A549 (cell line): ENCODE results near the gene SEMA6B. TPM values are rescaled to one million over a fixed set of nuclear protein-coding genes. Genes with fewer than 3 reads are reported as not detected.
A peak's percentile ranks its signal among the peaks of the same experiment; 100 is the strongest.

ENCODE experiments used
- ATAC-seq, 2 experiments: fragments of 200-7000 bp in 1 of 2; fragments of >200 bp in 1 of 2; cut with Nextera tagmentation in 1 of 2; cut with Tn5 transposase in 1 of 2; 3 replicates each; pipeline versions ENCODE4 v1.8.0 to v1.9.1; 2018 to 2020; ENCODE audit warnings: mild to moderate bottlenecking in 1 of 2, moderate library complexity in 1 of 2
- CTCF ChIA-PET: fragments of 300-600 bp; sonication (Branson Sonifier 250); formaldehyde crosslinking; extraction: SDS; loops from one replicate; lab custom pipeline; 2021; ENCODE audit warnings: antibody characterized with exemption, inconsistent platforms; lab: Yijun Ruan, JAX
- POLR2A ChIA-PET: fragments of 350-600 bp; formaldehyde crosslinking; extraction: SDS; loops from one replicate; lab custom pipeline; 2021; ENCODE audit warnings: antibody characterized with exemption, inconsistent platforms; lab: Yijun Ruan, JAX
- DNase-seq, 2 experiments: peaks; one replicate each; pipeline versions ENCODE4 v3.0.0 to v3.0.0-alpha.2; 2011 to 2016; ENCODE audit warnings: low read depth in 1 of 2, low spot score in 1 of 2
- FAIRE-seq: peaks from 2 replicates; lab custom pipeline; 2011; peaks lifted over from hg19 to GRCh38; lab: Jason Lieb, UNC
- H3K27ac ChIP-seq, 2 experiments: fragments of >200 bp; sonication (Bioruptor Twin); formaldehyde crosslinking; 3 replicates each; pipeline ENCODE4 v1.5.1; 2016 to 2017
- H3K4me1 ChIP-seq: fragments of >200 bp; sonication (Bioruptor Twin); formaldehyde crosslinking; 3 replicates; pipeline ENCODE4 v1.6.1; 2016
- H3K4me2 ChIP-seq: fragments of >200 bp; sonication (Bioruptor Twin); formaldehyde crosslinking; 3 replicates; pipeline ENCODE4 v1.6.1; 2016
- H3K4me3 ChIP-seq: fragments of >200 bp; sonication (Bioruptor Twin); formaldehyde crosslinking; 3 replicates; pipeline ENCODE4 v1.5.1; 2016
- H3K9me3 ChIP-seq: fragments of >200 bp; sonication (Bioruptor Twin); formaldehyde crosslinking; 3 replicates; pipeline ENCODE4 v1.6.1; 2016
- CEBPB ChIP-seq, 2 experiments: fragments of >200 bp in 1 of 2; sonication (Bioruptor Twin) in 1 of 2; formaldehyde crosslinking in 1 of 2; IDR thresholded peaks; 2 replicates each; pipeline ENCODE4 v1.6.1; 2012 to 2016
- CHD2 ChIP-seq: fragments of 150-350 bp; IDR thresholded peaks from 2 replicates; pipeline ENCODE4 v1.6.1; 2014; ENCODE audit warnings: low read length; ENCODE audit not compliant: partially characterized antibody
- EP300 ChIP-seq, 2 experiments: fragments of >200 bp; sonication (Bioruptor Twin); formaldehyde crosslinking; IDR thresholded peaks; 2 replicates in 1 of 2; 3 replicates in 1 of 2; pipeline ENCODE4 v1.6.1; 2016 to 2017
- FOSB ChIP-seq: fragments of 250-450 bp; sonication (Bioruptor Pico); IDR thresholded peaks from 2 replicates; pipeline ENCODE4 v1.5.0; 2020; ENCODE audit warnings: mild to moderate bottlenecking, moderate library complexity
- FOSL2 ChIP-seq, 2 experiments: fragments of 450-650 bp in 1 of 2; fragments of >200 bp in 1 of 2; sonication (Bioruptor Twin) in 1 of 2; formaldehyde crosslinking; IDR thresholded peaks; 2 replicates each; pipeline versions ENCODE4 v1.5.0 to v1.6.1; 2016 to 2020; ENCODE audit warnings: mild to moderate bottlenecking in 1 of 2, moderate library complexity in 1 of 2
- GATA3 ChIP-seq: IDR thresholded peaks from 2 replicates; pipeline ENCODE4 v1.6.1; 2012; ENCODE audit warnings: borderline replicate concordance
- HDAC2 ChIP-seq: fragments of 200-600 bp; sonication (generic); IDR thresholded peaks from 2 replicates; pipeline ENCODE4 v1.6.1; 2016
- HEYL ChIP-seq: fragments of 250-450 bp; sonication (Bioruptor Pico); IDR thresholded peaks from 2 replicates; pipeline ENCODE4 v1.8.0; 2021; ENCODE audit warnings: mild to moderate bottlenecking, moderate library complexity
- HOXB5 ChIP-seq: fragments of 250-450 bp; sonication (Bioruptor Pico); IDR thresholded peaks from 2 replicates; pipeline ENCODE4 v1.5.0; 2020; ENCODE audit warnings: mild to moderate bottlenecking, moderate library complexity
- JUN ChIP-seq, 2 experiments: fragments of >200 bp; sonication (Bioruptor Twin); formaldehyde crosslinking; IDR thresholded peaks; 2 replicates in 1 of 2; 3 replicates in 1 of 2; pipeline ENCODE4 v1.6.1; 2016 to 2017
- JUNB ChIP-seq: fragments of >200 bp; sonication (Bioruptor Twin); formaldehyde crosslinking; IDR thresholded peaks from 2 replicates; pipeline ENCODE4 v1.6.1; 2016
- KDM1A ChIP-seq: fragments of 200-600 bp; sonication (generic); IDR thresholded peaks from 2 replicates; pipeline ENCODE4 v1.6.1; 2016; ENCODE audit warnings: low read depth, mild to moderate bottlenecking
- KDM5A ChIP-seq: fragments of 200-600 bp; sonication (generic); IDR thresholded peaks from 2 replicates; pipeline ENCODE4 v1.6.1; 2016; ENCODE audit warnings: antibody characterized with exemption, mild to moderate bottlenecking
- MAFK ChIP-seq: fragments of 450-650 bp; IDR thresholded peaks from 2 replicates; pipeline ENCODE4 v1.6.1; 2014; ENCODE audit not compliant: partially characterized antibody
- MAX ChIP-seq: IDR thresholded peaks from 2 replicates; pipeline ENCODE4 v1.6.1; 2012
- NR3C1 ChIP-seq: fragments of >200 bp; sonication (Bioruptor Twin); formaldehyde crosslinking; IDR thresholded peaks from 3 replicates; pipeline ENCODE4 v1.6.1; 2017
- PBX3 ChIP-seq: IDR thresholded peaks from 2 replicates; pipeline ENCODE4 v1.6.1; 2012
- POLR2A ChIP-seq: IDR thresholded peaks from 2 replicates; pipeline ENCODE4 v1.6.1; 2012; ENCODE audit warnings: mild to moderate bottlenecking, low read length
- RAD21 ChIP-seq, 2 experiments: fragments of >200 bp in 1 of 2; sonication (Bioruptor Twin) in 1 of 2; formaldehyde crosslinking in 1 of 2; IDR thresholded peaks in 1 of 2; conservative IDR thresholded peaks in 1 of 2; 2 replicates in 1 of 2; 3 replicates in 1 of 2; pipeline ENCODE4 v1.6.1; 2012 to 2018; ENCODE audit warnings: inconsistent platforms in 1 of 2
- RNF2 ChIP-seq: fragments of 200-600 bp; sonication (generic); IDR thresholded peaks from 2 replicates; pipeline ENCODE4 v1.6.1; 2016; ENCODE audit warnings: low read depth, mild to moderate bottlenecking, antibody characterized with exemption, moderate library complexity, borderline replicate concordance
- SREBF2 ChIP-seq: fragments of 450-650 bp; IDR thresholded peaks from 2 replicates; pipeline ENCODE4 v1.6.1; 2014; ENCODE audit warnings: mild to moderate bottlenecking, moderate library complexity
- TFCP2L1 ChIP-seq: fragments of 250-450 bp; sonication (Bioruptor Pico); IDR thresholded peaks from 2 replicates; pipeline ENCODE4 v1.5.0; 2021; ENCODE audit warnings: mild to moderate bottlenecking
- USF2 ChIP-seq: fragments of 450-650 bp; IDR thresholded peaks from 2 replicates; pipeline ENCODE4 v1.6.1; 2014; ENCODE audit warnings: antibody characterized with exemption
- ZC3H11A ChIP-seq: fragments of 450-650 bp; IDR thresholded peaks from 2 replicates; pipeline ENCODE4 v1.6.1; 2014; ENCODE audit warnings: antibody characterized with exemption, mild to moderate bottlenecking
- ZFP36 ChIP-seq: fragments of 450-650 bp; IDR thresholded peaks from 2 replicates; pipeline ENCODE4 v1.6.1; 2014; ENCODE audit warnings: borderline replicate concordance; ENCODE audit not compliant: partially characterized antibody
- ZNF302 ChIP-seq: fragments of 250-450 bp; sonication (Bioruptor Pico); IDR thresholded peaks from 2 replicates; pipeline ENCODE4 v1.9.0; 2021; ENCODE audit warnings: inconsistent platforms, mild to moderate bottlenecking, moderate library complexity
- WGBS: methylation state at CpG from one replicate; pipeline ENCODE4 v1.1.6; 2017; ENCODE audit errors: missing lambda C conversion rate; 5-methylcytosine and 5-hydroxymethylcytosine counted together
- polyA plus RNA-seq, 4 experiments: library from polyadenylated mRNA; depleted of rRNA in 3 of 4; stranded (reverse); fragments of >200 nt; fragmentation: RNase III in 1 of 4; extraction: RNeasy Plus Mini Kit Qiagen cat#74134 plus additional on column Dnase treatment in 1 of 4; gene quantifications; 2 replicates in 3 of 4; 3 replicates in 1 of 4; pipeline ENCODE4 v1.2.3, GENCODE V29; 2011 to 2017
- TF ChIP-seq, protein P1 (sequence below): IDR thresholded peaks from 2 replicates; pipeline ENCODE4 v1.6.1; 2012; ENCODE audit warnings: low read depth, borderline replicate concordance
- TF ChIP-seq, protein P2 (sequence below): fragments of 250-450 bp; sonication (Bioruptor Pico); IDR thresholded peaks from 2 replicates; pipeline ENCODE4 v1.5.0; 2020; ENCODE audit warnings: low read depth, mild to moderate bottlenecking, moderate library complexity

SEMA6B gene
- polyA plus RNA-seq, 2 of the 4 experiments (the other 2 are of a cell fraction): 5.7 to 9.0 TPM

DNA sequence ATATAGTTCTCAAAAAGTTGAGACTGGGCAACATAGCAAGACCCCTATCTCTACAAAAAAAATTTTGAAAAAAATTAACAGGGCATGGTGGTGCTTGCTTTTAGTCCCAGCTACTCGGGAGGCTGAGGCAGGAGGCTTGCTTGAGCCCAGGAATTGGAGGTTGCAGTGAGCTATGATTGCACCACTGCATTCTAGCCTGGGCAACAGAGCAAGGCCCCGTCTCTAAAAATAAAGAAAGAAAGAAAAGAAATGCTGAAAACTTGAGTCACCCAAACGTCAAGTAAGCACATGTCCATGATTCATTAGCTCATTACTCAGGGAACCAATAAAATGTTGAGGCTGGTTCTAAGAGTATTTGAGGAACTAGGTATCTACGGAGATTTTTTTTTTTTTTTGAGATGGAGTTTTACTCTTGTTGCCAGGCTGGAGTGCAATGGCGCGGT, 33.9 kb upstream of the SEMA6B start:
- H3K27ac ChIP-seq: no peak overlapping the region; a peak in 1 of 6 replicates
- FAIRE-seq (no peak), ATAC-seq (no peak; a peak in 1 of 6 replicates), DNase-seq (no peak)
- no peaks in the 10 kb centered on the region for H3K9me3 ChIP-seq
- POLR2A ChIA-PET: no interaction called here
- H3K4me1 ChIP-seq: peaks cover 3% of the 10 kb centered on the region; the same call in 1 of the 3 replicates
- no peak overlapping the region for H3K4me3 ChIP-seq
- CTCF ChIA-PET: interaction anchor here (0.6 to 11.7 kb wide), 8 partner anchors 9 to 495 kb away, joined by 3 to 97 read pairs (median 4); no protein-coding TSS in a partner anchor
- H3K4me2 ChIP-seq: no peak overlapping the region
- WGBS: 48% methylated on average over 6 of the region's 6 CpGs
- TF ChIP-seq EP300 (IDR thresholded peaks at IDR 0.05) (no peak), HOXB5 (CRISPR knock-in tag) (peak; percentile 32; the same call in 1 of the 2 replicates), FOSL2 (IDR thresholded peaks at IDR 0.05) (no peak), FOSL2 (CRISPR knock-in tag; IDR thresholded peaks at IDR 0.05) (peak; percentile 42), RNF2 (no peak)

DNA sequence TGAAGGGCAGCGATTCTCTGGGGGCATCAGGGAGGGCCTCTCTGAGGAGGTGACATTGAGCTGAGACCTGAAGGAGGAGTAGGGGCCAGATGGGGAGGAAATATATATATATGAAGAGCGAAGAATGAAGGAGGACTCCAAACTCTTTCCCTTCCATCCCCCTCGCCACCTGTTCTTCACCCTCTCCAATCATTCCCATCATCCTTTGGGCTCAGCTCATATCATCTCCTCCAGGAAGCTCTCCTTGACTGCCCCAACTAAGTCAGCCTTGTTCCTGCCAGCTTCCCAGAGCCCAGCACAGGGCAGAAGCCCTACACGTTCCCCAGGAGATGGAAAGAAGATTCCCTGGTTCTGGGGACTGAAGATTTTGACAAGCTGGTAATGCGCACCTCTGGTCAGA, 33.0 kb upstream of the SEMA6B start:
- ChIA-PET POLR2A (interaction anchor here (0.6 kb wide), 1 partner anchor 28 kb away, joined by 5 read pairs; no protein-coding TSS in a partner anchor), CTCF (interaction anchor here (0.8 to 11.7 kb wide), 11 partner anchors 8 to 121 kb away, joined by 3 to 97 read pairs (median 3); no protein-coding TSS in a partner anchor)
- Histone ChIP-seq H3K4me3 (no peak overlapping the region), H3K4me2 (no peak overlapping the region), H3K4me1 (peaks cover 2% of the 10 kb centered on the region; the same call in 1 of the 3 replicates), H3K9me3 (no peaks in the 10 kb centered on the region), H3K27ac (peak overlapping the region in 1 of 2 experiments; percentile 58; a peak in 2 of 6 replicates)
- ATAC-seq (no peak), FAIRE-seq (no peak), DNase-seq (no peak)
- TF ChIP-seq EP300 (IDR thresholded peaks at IDR 0.05): no peak
- peak; percentile 81 for TF ChIP-seq ZFP36
- TF ChIP-seq HEYL (CRISPR knock-in tag): no peak
- TF ChIP-seq CHD2: no peak
- TF ChIP-seq, protein P1, sequence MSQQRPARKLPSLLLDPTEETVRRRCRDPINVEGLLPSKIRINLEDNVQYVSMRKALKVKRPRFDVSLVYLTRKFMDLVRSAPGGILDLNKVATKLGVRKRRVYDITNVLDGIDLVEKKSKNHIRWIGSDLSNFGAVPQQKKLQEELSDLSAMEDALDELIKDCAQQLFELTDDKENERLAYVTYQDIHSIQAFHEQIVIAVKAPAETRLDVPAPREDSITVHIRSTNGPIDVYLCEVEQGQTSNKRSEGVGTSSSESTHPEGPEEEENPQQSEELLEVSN: no peak
- WGBS: 66% methylated on average over 5 of the region's 5 CpGs

DNA sequence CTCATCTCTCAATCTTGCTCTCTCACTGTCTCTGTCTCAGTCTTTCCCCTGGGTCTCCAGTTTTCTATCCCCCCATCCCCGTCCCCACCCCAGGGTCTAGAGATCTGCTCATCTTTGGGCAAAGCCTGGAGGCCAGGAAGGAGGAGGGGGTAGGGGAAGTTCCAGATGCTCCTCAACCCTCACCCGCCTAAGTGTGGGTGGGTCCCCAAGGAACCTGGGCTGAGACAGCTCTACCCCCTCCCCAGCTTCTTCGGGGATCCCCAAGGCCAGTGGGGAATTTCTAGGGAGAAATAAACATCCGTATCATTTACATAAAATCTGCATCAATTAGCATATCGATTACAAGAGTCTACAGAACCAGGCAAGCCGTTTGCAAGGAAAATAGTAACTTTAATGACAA, 31.8 kb upstream of the SEMA6B start:
- FAIRE-seq (no peak), DNase-seq (no peak), ATAC-seq (no peak)
- ChIA-PET POLR2A (no interaction called here), CTCF (interaction anchor here (0.9 to 11.7 kb wide), 5 partner anchors 14 to 122 kb away, joined by 3 to 97 read pairs (median 3); no protein-coding TSS in a partner anchor)
- H3K4me3 ChIP-seq: no peak overlapping the region
- H3K4me1 ChIP-seq: no peaks in the 10 kb centered on the region
- no peak overlapping the region for H3K27ac ChIP-seq
- no peak for TF ChIP-seq NR3C1
- TF ChIP-seq POLR2A: no peak
- no peak for TF ChIP-seq GATA3
- no peak overlapping the region for H3K4me2 ChIP-seq
- no peaks in the 10 kb centered on the region for H3K9me3 ChIP-seq
- 39% methylated on average over 5 of the region's 6 CpGs for WGBS

GRCh38 chr19:4590559-4590958, 31.1 kb upstream of the SEMA6B start:
- CTCF ChIA-PET: interaction anchor here (2.1 to 11.7 kb wide), 4 partner anchors 13 to 47 kb away, joined by 10 to 97 read pairs (median 21); no protein-coding TSS in a partner anchor
- TF ChIP-seq USF2 (no peak), JUNB (no peak), FOSB (CRISPR knock-in tag) (no peak), HDAC2 (no peak), ZC3H11A (no peak), ZNF302 (CRISPR knock-in tag) (no peak), KDM5A (no peak), PBX3 (no peak), KDM1A (no peak), MAX (no peak), CEBPB (IDR thresholded peaks at IDR 0.05) (no peak), SREBF2 (no peak), JUN (IDR thresholded peaks at IDR 0.05) (no peak), EP300 (IDR thresholded peaks at IDR 0.05) (no peak), RAD21 (conservative IDR thresholded peaks at IDR 0.05 in 1 of 2, IDR thresholded peaks at IDR 0.05 in 1 of 2) (no peak), MAFK (no peak), TFCP2L1 (no peak), POLR2A (no peak)
- TF ChIP-seq, protein P2, sequence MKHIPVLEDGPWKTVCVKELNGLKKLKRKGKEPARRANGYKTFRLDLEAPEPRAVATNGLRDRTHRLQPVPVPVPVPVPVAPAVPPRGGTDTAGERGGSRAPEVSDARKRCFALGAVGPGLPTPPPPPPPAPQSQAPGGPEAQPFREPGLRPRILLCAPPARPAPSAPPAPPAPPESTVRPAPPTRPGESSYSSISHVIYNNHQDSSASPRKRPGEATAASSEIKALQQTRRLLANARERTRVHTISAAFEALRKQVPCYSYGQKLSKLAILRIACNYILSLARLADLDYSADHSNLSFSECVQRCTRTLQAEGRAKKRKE (CRISPR knock-in tag): no peak
- Histone ChIP-seq H3K4me3 (no peak overlapping the region), H3K4me2 (no peak overlapping the region), H3K27ac (no peak overlapping the region), H3K9me3 (no peaks in the 10 kb centered on the region), H3K4me1 (no peaks in the 10 kb centered on the region)
- 65% methylated on average over 9 of the region's 9 CpGs for WGBS
- DNase-seq (no peak), FAIRE-seq (no peak), ATAC-seq (no peak)
- POLR2A ChIA-PET: no interaction called here
